ENCODE measurements around the gene HOXA3. TPM values are rescaled to one million over a fixed set of nuclear protein-coding genes. Genes with fewer than 3 reads are reported as not detected.

The HOXA3 gene
- polyA plus RNA-seq, 3 donors: not detected

DNA sequence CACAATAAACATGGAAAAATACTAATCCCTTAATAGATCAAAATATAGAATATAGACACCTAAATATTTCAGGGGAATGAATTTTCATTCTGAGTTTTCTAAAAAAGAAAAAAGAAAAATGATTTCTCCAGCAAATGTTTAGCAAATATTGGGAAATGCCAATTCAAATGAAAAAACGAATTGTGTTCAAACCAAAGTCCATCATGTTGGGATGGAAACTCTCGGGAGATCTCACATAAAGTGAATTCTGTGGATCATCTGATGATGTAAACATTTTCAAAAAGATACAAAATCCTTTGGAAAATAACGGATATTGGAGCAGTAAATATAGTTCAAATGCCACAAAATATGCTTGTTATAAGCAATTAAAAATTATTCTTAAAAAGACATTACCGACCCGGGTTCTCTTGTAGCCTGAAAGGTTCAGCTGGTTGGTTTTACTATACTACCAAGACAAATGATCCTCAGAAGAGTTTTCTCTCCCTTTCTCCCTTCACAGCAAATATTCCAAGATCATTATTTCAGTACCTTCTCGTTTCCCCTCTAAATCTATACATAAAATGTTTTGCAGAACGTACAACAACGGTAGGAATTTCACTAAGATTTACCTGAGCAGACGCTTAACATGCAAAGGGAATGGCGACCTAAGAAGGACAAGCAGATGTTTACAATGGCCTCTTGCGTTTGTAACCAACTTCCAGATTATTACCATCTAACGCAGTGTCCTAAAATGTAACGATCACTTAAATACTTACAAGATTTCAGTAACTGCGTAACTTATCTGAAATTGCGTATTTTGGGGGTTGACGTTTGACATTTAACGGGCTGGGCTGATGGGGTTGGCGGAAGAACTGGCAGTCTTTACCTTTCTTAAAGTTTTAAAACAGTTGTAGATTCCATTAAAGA lies 45.0 kb upstream of the HOXA3 start:
- Histone ChIP-seq H3K79me2 (ENCODE audit: insufficient read depth, low read length) (no peaks in the 10 kb centered on the region), H4K20me1 (ENCODE audit: insufficient read depth, low read length) (no peaks in the 10 kb centered on the region), H2AFZ (ENCODE audit: insufficient read depth, low read depth, low read length, poor library complexity, severe bottlenecking) (no peak overlapping the region), H3K27me3 (ENCODE audit: control insufficient read depth in 2 of 2, insufficient read depth in 2 of 2, low read length in 2 of 2) (peaks cover 84 to 92% of the 10 kb centered on the region in 2 donors), H3K36me3 (replicated peaks in 1 of 2; ENCODE audit: control insufficient read depth in 1 of 2, insufficient read depth in 2 of 2, low read length in 2 of 2) (no peaks in the 10 kb centered on the region), H3K27ac (ENCODE audit: low read depth in 1 of 2, low read length in 2 of 2) (no peak overlapping the region), H3K4me1 (ENCODE audit: control insufficient read depth in 1 of 2, insufficient read depth in 2 of 2, low read length in 2 of 2) (peaks cover 40 to 51% of the 10 kb centered on the region in 2 donors), H3K9me3 (replicated peaks in 1 of 2; ENCODE audit: control insufficient read depth in 1 of 2, insufficient read depth in 1 of 2, low read length in 2 of 2) (peaks cover 4 to 36% of the 10 kb centered on the region in 2 donors), H3K4me3 (replicated peaks in 1 of 3; ENCODE audit: low read depth in 2 of 3, low read length in 3 of 3) (no peak overlapping the region), H3K9ac (ENCODE audit: insufficient read depth, low read length, poor library complexity, severe bottlenecking) (no peak overlapping the region), H3K4me2 (replicated peaks; ENCODE audit: extremely low read depth, low read length, poor library complexity, severe bottlenecking) (no peak overlapping the region)
- H3K4me1 Mint-ChIP-seq: peaks cover 55% of the 10 kb centered on the region
- H3K27me3 Mint-ChIP-seq (ENCODE audit: low read depth in 3 of 3): peaks cover 85 to 91% (median 87%) of the 10 kb centered on the region in 3 donors
- peaks cover 0 to 40% (median 27%) of the 10 kb centered on the region in 7 donors for H3K9me3 Mint-ChIP-seq
- H3K27ac Mint-ChIP-seq: no peak overlapping the region
- intact Hi-C loops (cut with micrococcal nuclease): loop anchor here (5.0 to 10.0 kb wide), 3 partner anchors 587 to 825 kb away; no protein-coding TSS in a partner anchor
- peak overlapping the region in 1 of 2 donors; percentile 84 for H3K4me3 Mint-ChIP-seq
- WGBS (ENCODE audit: insufficient coverage): 16% methylated on average over 7 of the region's 18 CpGs
- H3K36me3 Mint-ChIP-seq: peaks cover 11 to 20% of the 10 kb centered on the region in 2 donors
- no peak for DNase-seq
- TF ChIP-seq, protein P1, sequence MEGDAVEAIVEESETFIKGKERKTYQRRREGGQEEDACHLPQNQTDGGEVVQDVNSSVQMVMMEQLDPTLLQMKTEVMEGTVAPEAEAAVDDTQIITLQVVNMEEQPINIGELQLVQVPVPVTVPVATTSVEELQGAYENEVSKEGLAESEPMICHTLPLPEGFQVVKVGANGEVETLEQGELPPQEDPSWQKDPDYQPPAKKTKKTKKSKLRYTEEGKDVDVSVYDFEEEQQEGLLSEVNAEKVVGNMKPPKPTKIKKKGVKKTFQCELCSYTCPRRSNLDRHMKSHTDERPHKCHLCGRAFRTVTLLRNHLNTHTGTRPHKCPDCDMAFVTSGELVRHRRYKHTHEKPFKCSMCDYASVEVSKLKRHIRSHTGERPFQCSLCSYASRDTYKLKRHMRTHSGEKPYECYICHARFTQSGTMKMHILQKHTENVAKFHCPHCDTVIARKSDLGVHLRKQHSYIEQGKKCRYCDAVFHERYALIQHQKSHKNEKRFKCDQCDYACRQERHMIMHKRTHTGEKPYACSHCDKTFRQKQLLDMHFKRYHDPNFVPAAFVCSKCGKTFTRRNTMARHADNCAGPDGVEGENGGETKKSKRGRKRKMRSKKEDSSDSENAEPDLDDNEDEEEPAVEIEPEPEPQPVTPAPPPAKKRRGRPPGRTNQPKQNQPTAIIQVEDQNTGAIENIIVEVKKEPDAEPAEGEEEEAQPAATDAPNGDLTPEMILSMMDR (IDR thresholded peaks at IDR 0.05): no peak

DNA sequence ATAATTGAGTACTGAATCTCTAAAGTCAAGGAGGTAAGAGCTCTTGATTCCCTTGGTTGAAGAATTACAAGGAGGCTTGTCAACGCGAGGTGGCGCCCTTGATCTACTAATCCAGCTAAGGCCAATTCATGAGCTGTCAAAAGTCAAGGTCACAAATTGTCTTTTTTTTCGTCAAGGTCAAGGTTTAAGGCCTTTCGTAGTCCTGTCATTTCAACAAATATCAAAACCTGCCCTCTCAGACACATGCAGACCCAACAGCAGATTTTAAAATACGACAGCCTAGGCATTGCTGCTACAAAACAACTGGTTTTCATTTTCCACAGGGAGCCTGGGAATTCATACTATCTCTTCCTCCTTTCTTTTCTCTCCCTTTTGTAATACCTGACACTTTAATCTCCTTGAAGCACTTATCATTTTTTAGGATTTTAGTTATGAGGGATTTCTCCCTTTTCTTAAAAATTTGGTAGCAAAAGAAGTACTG lies 43.9 kb upstream of the HOXA3 start:
- H3K79me2 ChIP-seq (ENCODE audit: insufficient read depth, low read length): no peaks in the 10 kb centered on the region
- Mint-ChIP-seq H3K27me3 (ENCODE audit: low read depth in 3 of 3) (peaks cover 84 to 91% (median 87%) of the 10 kb centered on the region in 3 donors), H3K36me3 (peaks cover 11 to 17% of the 10 kb centered on the region in 2 donors), H3K4me1 (peaks cover 51% of the 10 kb centered on the region), H3K4me3 (peak overlapping the region in 1 of 2 donors; percentile 84), H3K27ac (no peak overlapping the region), H3K9me3 (peaks cover 0 to 40% (median 24%) of the 10 kb centered on the region in 7 donors)
- 2% methylated on average over 6 of the region's 6 CpGs for WGBS (ENCODE audit: insufficient coverage)
- intact Hi-C loops (cut with micrococcal nuclease): loop anchor here (5.0 to 10.0 kb wide), 3 partner anchors 588 to 826 kb away; no protein-coding TSS in a partner anchor
- H3K27me3 ChIP-seq (ENCODE audit: control insufficient read depth in 2 of 2, insufficient read depth in 2 of 2, low read length in 2 of 2): peaks cover 86 to 92% of the 10 kb centered on the region in 2 donors
- H3K4me2 ChIP-seq (replicated peaks; ENCODE audit: extremely low read depth, low read length, poor library complexity, severe bottlenecking): no peak overlapping the region
- H3K4me3 ChIP-seq (replicated peaks in 1 of 3; ENCODE audit: low read depth in 2 of 3, low read length in 3 of 3): no peak overlapping the region
- no peak overlapping the region for H3K9ac ChIP-seq (ENCODE audit: insufficient read depth, low read length, poor library complexity, severe bottlenecking)
- DNase-seq: peak; percentile 58 to 77 (median 74)
- no peaks in the 10 kb centered on the region for H4K20me1 ChIP-seq (ENCODE audit: insufficient read depth, low read length)
- no peaks in the 10 kb centered on the region for H3K36me3 ChIP-seq (replicated peaks in 1 of 2; ENCODE audit: control insufficient read depth in 1 of 2, insufficient read depth in 2 of 2, low read length in 2 of 2)
- TF ChIP-seq, protein P1 (IDR thresholded peaks at IDR 0.05): peak; percentile 96
- peaks cover 6 to 47% of the 10 kb centered on the region in 2 donors for H3K9me3 ChIP-seq (replicated peaks in 1 of 2; ENCODE audit: control insufficient read depth in 1 of 2, insufficient read depth in 1 of 2, low read length in 2 of 2)
- no peak overlapping the region for H3K27ac ChIP-seq (ENCODE audit: low read depth in 1 of 2, low read length in 2 of 2)
- peaks cover 38 to 47% of the 10 kb centered on the region in 2 donors for H3K4me1 ChIP-seq (ENCODE audit: control insufficient read depth in 1 of 2, insufficient read depth in 2 of 2, low read length in 2 of 2)
- no peak overlapping the region for H2AFZ ChIP-seq (ENCODE audit: insufficient read depth, low read depth, low read length, poor library complexity, severe bottlenecking)

Data from CD14-positive monocyte (primary cell).